Brain microvascular endothelial cell (primary cell): ENCODE measurements around the gene RCBTB2.

ENCODE experiments used
- DNase-seq: peaks from one replicate; pipeline ENCODE4 v3.0.0-alpha.2; 2020
- H3K27ac ChIP-seq: fragments of 250-450 bp; sonication (Bioruptor Pico); 2 replicates; pipeline ENCODE4 v1.5.1; 2020; ENCODE audit warnings: mild to moderate bottlenecking, moderate library complexity
- H3K27me3 ChIP-seq: fragments of 250-450 bp; sonication (Bioruptor Pico); replicated peaks from 2 replicates; pipeline ENCODE4 v1.5.1; 2020; ENCODE audit warnings: mild to moderate bottlenecking
- H3K36me3 ChIP-seq: fragments of 250-450 bp; sonication (Bioruptor Pico); replicated peaks from 2 replicates; pipeline ENCODE4 v1.5.1; 2020; ENCODE audit warnings: mild to moderate bottlenecking
- H3K4me3 ChIP-seq: 2 replicates; pipeline ENCODE4 v1.5.1; 2011; ENCODE audit warnings: low read depth, mild to moderate bottlenecking, control low read depth, low read length, moderate library complexity
- CTCF ChIP-seq: IDR thresholded peaks from 2 replicates; pipeline ENCODE4 v1.5.1; 2011; ENCODE audit warnings: low read depth, mild to moderate bottlenecking, moderate library complexity, low read length, control low read depth, inconsistent platforms; ENCODE audit errors: missing control alignments
- in situ Hi-C: cut with HindIII; loops from 2 replicates; pipeline ENCODE4 v1.10.0; 2017; ENCODE audit warnings: low sequenced_read_pairs, low pct_ligation_motif_present

RCBTB2 gene

GRCh38 chr13:48483575-48483974 is 49.3 kb downstream of the RCBTB2 start:
- H3K27me3 ChIP-seq, result no peaks in the 10 kb centered on the region
- in situ Hi-C loops, result no loop called here
- DNase-seq, result no peak
- no peak for TF ChIP-seq CTCF
- no peak overlapping the region for H3K27ac ChIP-seq
- no peak overlapping the region for H3K4me3 ChIP-seq
- H3K36me3 ChIP-seq, result no peaks in the 10 kb centered on the region

- Histone ChIP-seq H3K27me3 (no peaks in the 10 kb centered on the region), H3K36me3 (no peaks in the 10 kb centered on the region), H3K27ac (no peak overlapping the region), H3K4me3 (no peak overlapping the region)
- TF ChIP-seq CTCF, result no peak
- no peak for DNase-seq
- in situ Hi-C loops, result no loop called here
Measured at GRCh38 chr13:48478391-48478790, 54.5 kb downstream of the RCBTB2 start.

- H3K27ac ChIP-seq, result no peak overlapping the region
- H3K27me3 ChIP-seq, result no peaks in the 10 kb centered on the region
- no peaks in the 10 kb centered on the region for H3K36me3 ChIP-seq
- H3K4me3 ChIP-seq, result no peak overlapping the region
- in situ Hi-C loops, result no loop called here
- DNase-seq, result no peak
- TF ChIP-seq CTCF, result no peak
Measured at GRCh38 chr13:48477191-48477855, 55.6 kb downstream of the RCBTB2 start.

- in situ Hi-C loops, result no loop called here
- Histone ChIP-seq H3K27ac (no peak overlapping the region), H3K27me3 (no peaks in the 10 kb centered on the region), H3K36me3 (no peaks in the 10 kb centered on the region), H3K4me3 (no peak overlapping the region)
- TF ChIP-seq CTCF, result no peak
- DNase-seq, result no peak
Measured at GRCh38 chr13:48476686-48477085, 56.2 kb downstream of the RCBTB2 start.

GRCh38 chr13:48476215-48476614 is 56.7 kb downstream of the RCBTB2 start:
- DNase-seq, result no peak
- no peak overlapping the region for H3K4me3 ChIP-seq
- no peaks in the 10 kb centered on the region for H3K27me3 ChIP-seq
- TF ChIP-seq CTCF, result no peak
- no peaks in the 10 kb centered on the region for H3K36me3 ChIP-seq
- H3K27ac ChIP-seq, result no peak overlapping the region
- in situ Hi-C loops, result no loop called here

GRCh38 chr13:48475230-48475629 is 57.6 kb downstream of the RCBTB2 start:
- H3K4me3 ChIP-seq, result no peak overlapping the region
- TF ChIP-seq CTCF, result no peak
- in situ Hi-C loops, result no loop called here
- DNase-seq, result no peak
- no peaks in the 10 kb centered on the region for H3K27me3 ChIP-seq
- H3K36me3 ChIP-seq, result no peaks in the 10 kb centered on the region
- no peak overlapping the region for H3K27ac ChIP-seq
